GM18868 (cell line): ENCODE results near the gene MYO5B.
"Not testable (repeated sequence)": the region's sequence is repeated elsewhere in the genome, so short reads cannot be mapped to it uniquely, and the experiment has no call there.

Source experiments
- ATAC-seq: cut with Tn5 transposase; IDR thresholded peaks from one replicate; pipeline ENCODE4 v1.9.1; 2021; ENCODE audit warnings: mild to moderate bottlenecking, moderate library complexity; ENCODE audit not compliant: unreplicated experiment

The MYO5B gene

DNA sequence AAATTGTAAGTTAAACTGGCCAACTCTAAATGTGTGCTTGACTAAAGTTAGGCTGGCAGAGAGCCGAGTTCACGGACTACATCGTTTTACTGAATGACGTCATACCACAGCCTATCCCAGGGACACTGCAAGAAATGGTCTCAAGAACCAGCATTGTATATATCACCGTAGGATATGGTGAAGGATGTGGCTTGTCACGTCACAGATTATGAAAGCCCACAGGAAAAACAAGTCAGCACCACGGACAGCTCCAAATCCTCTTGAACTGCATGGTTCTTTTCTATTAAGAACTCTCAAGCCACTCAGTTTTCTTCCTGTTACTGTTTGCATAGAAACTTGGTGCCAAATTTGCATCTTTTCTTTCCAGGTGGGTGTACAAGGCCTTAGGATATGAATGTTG lies 296.5 kb downstream of the MYO5B start:
- ATAC-seq = no peak

DNA sequence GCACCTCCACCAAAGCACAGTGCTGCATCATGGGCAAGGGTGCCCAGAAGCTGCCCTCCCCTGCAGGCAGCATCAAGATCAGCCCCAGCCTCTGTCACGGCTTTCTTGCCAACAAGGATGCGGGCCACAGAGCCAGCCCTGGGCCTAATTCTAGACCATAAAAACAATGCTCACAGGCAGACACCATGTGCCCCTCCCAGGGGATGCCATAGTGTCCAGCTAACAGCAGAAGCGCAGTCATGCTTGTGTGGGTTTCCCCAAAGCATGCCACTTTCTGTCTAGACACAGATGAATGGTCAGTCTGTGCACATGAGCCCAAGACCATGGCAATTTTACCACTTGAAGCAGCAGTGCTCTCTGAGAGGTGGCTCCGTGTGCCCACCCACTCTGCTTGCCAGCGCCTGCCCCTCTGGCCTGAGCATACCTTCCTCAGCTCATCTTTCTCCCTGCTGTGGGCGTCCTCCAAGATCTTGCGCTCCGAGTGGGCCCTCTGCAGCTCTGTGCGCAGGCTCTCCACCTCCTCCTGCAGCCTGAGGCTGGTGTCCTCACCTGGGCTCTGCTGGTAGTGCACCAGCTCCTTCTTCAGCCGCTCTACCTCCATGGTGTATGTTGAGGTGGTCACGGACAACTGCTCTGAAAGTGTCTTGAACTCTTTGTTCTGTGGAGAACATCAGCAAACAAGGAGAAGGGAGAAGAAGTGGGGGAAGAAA lies 300.3 kb downstream of the MYO5B start:
- no peak for ATAC-seq

DNA sequence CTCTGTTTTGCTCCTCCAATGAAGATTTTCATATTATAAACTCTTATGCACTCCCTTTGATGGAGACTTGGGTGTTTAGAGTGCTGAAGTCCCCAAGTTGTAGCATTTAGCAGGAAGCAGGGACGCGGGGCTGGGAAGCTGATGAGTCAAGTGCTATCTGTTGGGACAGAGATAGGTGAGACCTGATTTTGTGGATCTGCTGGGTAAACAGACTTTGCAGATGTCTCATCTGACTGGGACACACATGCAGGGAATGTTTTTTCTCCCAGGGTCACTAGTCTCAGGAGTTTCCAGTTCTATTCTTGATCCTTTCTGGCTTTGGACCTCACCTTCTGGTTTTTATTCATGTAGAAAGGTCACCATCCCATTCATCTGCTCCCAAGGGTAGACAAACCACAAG lies 301.9 kb downstream of the MYO5B start:
- no peak for ATAC-seq

DNA sequence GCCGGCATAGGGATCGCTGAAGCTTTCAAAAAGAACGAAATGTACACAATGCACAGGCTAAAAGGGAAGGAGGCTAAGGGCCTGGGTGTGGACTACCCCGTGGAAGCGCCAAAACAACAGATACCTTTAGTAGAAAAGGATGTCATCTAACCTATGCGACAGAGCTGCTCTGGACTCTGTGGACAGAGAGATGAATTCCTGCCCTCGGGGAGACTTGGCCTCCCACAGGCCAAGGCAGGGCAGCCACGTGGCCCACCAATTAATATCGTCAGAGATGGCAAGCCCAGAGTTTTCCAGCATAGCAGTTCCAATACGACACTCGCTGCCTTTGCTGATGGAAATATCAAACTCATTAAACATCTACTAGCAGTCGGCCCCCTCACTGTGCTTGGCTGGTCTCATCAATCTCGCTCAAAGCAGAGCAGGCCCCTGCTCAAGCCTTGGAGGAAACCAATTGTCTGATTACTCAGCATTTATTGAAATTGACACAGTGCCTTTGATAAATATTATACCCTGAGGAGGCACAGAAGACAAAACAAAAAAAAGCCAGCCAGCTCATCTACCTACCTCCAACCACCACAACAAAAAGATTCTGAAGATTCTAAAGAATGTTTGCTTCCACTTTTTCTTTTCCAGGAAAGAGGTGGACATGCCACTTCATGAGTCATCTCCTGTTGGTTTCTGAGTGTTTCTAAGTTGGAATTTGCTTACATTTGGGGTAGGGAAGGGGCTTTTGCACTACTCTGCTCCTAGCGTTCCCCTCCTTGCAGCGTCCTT lies 302.6 kb downstream of the MYO5B start:
- no peak for ATAC-seq

DNA sequence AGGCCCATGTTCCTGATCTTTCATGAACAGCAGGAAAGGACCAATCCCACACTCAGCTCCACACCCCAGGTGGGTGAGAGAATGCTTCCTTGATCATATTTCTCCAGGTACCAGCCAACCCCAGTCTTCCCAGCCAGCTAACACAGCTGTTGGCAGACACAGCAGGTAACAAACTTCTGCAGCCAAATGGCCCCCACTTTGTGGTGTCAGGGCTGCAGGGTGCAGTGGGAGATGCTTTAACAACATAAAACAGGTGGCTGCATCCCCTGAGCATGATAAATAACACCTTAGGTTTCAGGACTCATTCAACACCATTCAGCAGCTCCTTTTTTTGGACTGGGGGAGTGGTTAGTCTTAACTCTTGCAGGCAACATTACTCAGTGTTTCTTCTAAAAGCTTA lies 304.9 kb downstream of the MYO5B start:
- ATAC-seq = no peak

DNA sequence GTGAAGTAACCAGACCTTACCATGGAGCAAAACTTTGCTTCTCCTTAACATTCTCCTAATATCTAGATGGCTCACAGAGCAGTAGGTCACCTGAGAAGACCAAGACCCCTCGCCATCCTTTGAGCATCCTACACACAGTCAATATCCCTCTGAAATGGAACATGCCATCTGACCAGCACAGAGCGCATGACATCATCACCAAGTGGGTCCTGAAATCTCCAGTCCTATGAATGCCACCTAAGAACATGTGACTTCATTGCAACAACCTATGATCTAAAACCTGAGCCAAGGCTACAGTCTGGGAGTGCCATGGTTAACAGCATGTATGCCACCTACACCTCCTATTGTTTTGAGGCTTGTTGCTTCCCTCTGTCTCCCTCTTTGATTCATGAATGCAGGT lies 305.4 kb downstream of the MYO5B start:
- not testable (repeated sequence) for ATAC-seq

DNA sequence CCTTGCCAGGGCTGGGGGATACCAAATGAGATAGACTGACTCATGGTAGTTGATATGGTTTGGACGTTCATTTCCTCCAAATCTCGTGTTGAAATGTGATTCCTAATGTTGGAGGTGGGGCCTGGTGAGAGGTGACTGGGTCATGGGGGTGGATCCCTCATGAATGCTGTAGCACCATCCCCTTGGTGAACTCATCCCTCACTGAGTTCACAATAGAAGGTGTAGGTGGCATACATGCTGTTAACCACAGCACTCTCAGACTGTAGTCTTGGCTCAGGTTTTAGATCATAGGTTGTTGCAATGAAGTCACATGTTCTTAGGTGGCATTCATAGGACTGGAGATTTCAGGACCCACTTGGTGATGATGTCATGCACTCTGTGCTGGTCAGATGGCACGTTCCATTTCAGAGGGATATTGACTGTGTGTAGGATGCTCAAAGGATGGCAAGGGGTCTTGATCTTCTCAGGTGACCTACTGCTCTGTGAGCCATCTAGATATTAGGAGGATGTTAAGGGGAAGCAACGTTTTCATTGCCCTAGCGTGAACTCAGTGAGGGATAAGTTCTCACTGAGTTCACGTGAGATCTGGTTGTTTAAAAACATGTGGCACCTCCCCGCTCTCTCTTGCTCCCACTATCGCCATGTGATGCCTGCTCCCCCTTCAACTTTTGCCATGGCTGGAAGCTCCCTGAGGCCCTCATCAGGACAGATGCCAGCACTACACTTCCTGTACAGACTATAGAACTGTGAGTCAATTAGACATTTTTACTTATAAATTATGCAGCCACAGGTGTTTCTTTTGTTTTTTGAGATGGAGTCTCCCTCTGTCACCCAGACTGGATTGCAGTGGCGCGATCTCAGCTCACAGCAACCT lies 307.8 kb downstream of the MYO5B start:
- no peak for ATAC-seq

DNA sequence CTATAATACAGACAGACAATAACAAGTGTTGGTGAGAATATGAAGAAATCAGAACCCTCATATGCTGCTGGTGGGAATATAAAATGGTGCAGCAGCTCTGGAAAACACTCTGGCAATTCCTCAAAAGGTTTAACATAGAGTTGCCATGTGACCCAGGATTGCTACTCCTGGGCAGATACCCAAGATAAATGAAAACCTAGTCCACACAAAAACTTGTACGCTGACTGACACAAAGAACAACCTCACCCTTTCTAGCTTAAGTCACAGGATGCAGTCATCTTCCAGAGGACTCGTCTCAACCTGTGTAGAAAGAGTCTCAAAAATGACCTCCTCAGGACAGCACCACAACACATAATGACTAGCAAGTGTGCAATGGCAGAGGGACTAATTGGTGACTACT lies 310.0 kb downstream of the MYO5B start:
- no peak for ATAC-seq

DNA sequence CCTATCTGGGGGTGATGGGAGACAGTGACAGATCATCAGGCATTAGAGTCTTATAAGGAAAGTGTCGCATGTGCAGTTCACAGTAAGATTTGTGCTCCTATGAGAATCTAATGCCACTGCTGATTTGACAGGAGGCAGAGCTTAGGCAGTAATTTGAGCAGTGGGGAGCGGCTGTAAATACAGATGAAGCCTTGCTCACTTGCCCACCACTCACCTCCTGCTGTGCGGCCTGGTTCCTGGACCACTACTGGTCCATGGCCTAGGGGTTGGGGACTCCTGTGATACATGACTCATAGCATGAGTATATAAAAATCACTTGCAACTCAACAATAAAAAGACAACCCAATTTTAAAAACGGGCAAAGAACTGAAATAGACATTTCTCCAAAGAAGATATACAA lies 310.5 kb downstream of the MYO5B start:
- no peak for ATAC-seq

DNA sequence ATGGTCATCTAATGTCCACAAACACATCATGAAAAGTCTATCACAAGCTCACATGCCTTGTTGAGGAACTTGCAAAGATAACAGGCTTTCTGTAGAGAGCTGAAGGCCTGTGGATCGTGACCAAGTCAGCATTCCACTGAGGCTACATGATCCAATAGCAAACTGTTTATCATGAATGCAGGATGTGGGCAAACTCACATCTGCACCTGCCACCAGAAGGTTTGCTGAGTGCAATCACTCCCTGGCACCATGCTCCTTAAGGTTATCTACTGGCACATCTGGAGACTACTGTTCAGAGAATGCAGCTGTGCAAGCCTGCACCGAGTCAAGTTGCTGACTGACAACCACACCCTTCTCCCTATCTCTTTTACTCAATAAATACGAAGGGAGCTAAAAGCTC lies 314.3 kb downstream of the MYO5B start:
- ATAC-seq = no peak

DNA sequence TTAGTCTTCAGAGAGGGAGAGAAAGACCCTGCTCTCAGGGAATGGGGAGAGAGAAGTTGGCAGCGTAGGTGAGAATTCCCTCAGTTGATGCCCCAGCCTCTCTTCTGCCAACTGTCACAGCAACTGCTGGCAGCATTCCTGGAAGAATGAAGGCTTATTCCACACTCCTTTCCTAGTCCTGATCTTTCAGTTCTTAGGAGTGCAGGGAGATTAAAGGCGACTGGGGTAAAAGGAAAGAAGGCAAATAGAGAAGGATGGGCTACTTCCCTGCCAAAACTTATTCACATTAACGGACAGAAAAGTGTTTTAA lies 315.7 kb downstream of the MYO5B start:
- ATAC-seq = no peak

DNA sequence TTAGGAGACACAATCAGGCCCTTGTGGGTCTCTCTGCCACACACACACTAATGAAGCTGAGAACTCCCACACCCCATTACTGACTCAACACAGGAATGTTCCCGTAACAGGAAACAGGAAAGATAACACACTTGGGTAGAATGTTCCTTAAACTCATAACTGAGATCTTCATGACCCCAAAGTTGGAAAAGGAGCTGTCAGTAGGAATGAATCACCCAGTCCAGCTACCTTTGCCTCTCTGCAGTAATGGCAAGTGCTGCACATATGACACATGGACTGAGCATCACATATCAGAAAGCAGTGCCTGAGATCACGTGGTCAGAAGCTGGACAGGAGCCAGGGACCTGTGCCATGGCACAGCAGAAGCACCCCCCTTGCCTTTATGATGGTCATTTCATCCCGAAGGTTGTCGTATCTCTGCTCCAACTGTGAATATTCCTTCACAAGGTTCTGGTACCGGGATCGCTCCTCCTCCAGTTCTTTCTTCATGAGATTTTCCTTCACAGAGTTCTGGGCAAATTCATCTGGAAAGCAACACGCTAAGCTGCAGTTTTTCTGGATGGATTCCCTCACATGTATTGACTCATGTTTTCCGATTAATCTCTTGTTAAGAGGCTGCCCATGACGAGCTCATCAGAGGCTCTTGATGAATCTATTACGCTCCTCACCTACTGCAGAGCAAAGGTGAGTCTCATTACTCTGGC lies 316.2 kb downstream of the MYO5B start:
- no peak for ATAC-seq

DNA sequence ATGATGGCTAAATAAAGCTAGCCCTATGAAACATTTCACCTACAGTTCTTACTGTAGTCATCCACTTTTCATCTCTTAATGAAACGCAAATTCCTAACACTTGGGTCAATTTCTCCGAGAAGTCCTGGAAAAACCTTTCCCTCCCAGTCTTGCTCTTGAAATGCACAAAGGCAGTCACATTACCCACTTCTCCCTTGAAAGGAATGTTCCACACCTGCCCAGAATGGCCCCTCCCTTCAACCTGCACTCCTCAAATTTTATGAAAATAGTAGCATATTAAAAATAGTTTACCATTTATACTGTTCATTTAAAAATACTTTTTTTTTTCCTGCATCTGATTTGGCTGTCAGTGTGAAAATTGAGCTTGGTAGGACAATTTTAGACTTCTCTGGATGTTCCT lies 316.9 kb downstream of the MYO5B start:
- no peak for ATAC-seq

DNA sequence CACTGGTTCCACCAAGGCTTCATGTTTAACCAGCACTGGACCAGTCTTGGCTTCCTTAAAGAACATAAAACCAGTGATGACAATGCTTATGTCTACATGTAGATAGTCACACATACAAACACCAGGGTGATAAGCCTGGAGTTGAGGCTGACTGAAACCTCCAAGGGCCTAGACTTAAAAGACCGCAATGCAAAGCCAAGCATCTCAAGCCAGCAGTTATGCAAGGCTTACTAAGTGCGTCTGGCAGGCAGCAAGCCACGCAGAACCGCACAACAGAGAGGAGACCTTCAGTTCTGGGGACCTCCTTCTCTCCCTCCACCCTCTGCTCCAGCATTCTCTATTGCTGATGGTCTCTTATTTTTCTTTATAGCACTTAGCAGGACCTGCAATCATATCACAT lies 318.4 kb downstream of the MYO5B start:
- ATAC-seq = no peak

DNA sequence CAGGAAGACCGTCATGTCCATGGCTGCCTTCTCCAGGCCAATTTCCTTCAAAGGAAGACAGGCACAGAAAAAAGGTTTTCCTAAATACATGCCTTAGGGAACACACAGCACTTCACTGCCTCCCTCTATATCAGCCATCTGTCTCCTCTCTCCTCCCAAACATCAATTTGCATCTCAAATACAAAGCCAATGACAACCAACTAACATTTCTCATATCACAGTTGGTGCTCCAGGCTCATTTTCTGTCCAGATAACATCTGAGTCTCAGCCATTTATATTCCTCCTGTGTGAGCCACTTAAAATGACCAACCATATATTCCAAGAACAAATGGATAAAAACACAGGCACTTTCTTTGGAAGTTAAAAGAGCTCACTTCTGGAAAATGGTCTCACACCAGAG lies 319.2 kb downstream of the MYO5B start:
- no peak for ATAC-seq

DNA sequence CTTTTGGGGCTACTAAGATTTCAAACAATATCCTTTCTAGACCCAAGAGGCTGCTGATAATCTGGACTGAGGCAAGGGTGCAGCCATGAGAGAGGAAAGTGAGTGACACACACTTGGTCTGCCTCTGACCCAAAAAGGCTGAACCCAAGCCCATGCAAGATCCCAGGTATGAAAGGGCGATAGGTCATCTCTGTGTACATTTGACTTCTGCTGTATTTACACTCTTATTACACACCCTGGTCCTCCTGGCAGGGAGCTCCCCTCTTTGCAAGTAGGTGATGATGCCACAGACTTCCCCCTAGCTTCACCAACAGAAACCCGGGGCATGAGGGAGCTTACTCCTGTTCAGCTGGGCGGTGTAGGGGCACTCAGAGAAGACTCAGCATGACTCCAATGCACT lies 319.8 kb downstream of the MYO5B start:
- no peak for ATAC-seq

DNA sequence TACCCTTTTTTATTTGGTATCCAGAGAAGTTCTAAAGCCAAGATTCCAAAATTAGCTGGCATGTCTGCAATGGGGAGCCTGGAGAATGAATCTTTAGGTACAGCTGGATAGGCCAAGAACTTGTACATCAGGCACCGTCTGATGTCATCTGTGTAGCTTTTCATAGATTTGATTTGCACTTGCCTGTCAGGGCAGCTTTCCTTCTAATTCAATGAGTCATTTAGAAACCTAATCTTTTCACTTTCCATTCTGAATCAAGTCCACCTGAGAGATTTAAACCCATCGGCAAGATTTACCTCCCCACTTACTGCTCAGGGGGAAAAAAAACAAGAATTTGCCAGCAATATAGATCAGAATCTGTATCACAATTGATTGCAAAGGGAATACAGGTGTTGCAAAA lies 320.7 kb downstream of the MYO5B start:
- peak; percentile 79 for ATAC-seq

DNA sequence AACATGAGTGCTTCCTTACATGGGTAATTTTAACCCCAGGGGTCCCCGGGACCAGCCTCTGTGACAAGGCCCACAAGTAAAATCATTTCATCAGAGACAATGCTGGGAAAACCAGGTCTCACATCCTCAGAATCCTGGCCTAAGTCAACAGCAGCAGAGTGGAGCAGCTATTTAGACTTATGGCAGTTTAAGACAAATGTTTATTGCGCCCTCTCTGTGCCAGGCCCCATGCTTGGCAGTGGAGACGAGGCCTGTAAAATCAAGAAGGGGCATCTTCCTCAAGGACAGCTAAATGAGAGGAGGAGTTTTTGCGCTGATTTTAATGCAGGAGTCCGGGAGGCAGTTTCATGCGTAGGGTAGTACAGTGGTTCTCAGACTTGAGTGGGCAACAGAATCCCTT lies 325.6 kb downstream of the MYO5B start:
- ATAC-seq = no peak

DNA sequence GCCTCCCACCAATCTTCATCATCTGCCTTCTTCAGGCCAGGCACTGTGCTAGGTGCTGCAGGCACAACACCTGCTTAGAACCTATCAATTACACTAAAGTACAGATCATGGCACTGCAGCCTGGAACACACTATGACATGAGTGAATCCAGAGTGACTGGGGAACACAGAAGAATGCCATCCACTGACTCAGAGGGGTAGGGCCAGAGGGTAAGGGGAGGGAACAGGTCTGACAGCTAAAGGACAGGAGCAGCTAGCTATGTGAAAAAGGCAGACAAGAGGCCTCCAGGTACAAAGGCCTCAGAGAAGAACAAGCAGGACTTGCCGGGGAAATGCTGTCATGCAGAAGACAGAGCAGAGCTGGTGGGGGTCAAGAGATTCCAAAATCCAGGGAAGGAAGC lies 328.3 kb downstream of the MYO5B start:
- ATAC-seq = no peak

DNA sequence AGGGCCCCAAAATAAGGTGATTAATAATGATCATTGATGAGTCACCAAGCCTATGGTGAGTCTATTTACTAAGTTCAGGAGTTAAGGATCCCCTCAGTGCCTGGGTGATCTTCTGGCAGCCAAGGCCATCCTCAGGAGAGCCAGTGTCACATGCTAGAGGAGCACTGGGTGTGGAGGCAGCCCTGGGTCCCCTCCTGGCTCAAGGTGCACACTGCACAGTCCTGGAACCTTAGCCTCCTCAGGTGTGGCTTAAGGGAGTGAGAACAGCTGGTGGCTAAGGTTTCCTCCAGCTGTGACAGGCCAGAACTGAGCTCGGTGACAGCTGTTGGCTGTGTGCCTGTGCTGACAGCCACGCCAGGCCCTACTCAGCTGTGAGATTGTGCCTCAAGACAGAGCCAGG lies 329.5 kb downstream of the MYO5B start:
- ATAC-seq = no peak
